Caco-2 (cell line): ENCODE data around the gene GOLGA5. TPM values are rescaled to one million over a fixed set of nuclear protein-coding genes. Genes with fewer than 3 reads are reported as not detected.

Source experiments
- BruUV-seq: library from RNA; stranded (reverse); fragments of 400-500 nt; replicated peaks from 2 replicates; lab custom pipeline; 2021; lab: Mats Ljungman, UMichigan
- CTCF ChIA-PET: fragments of 300-600 bp; sonication (Branson Sonifier 250); formaldehyde crosslinking; loops from one replicate; lab custom pipeline; 2022; ENCODE audit warnings: antibody characterized with exemption; lab: Charles Lee
- POLR2A ChIA-PET: fragments of 300-600 bp; sonication (Branson Sonifier 250); formaldehyde crosslinking; loops from one replicate; lab custom pipeline; 2022; ENCODE audit warnings: antibody characterized with exemption; lab: Charles Lee
- DNase-seq, 2 experiments: peaks; one replicate each; pipeline versions ENCODE4 v3.0.0 to v3.0.0-alpha.2; 2020 to 2022
- H3K27me3 ChIP-seq: replicated peaks from 2 replicates; pipeline ENCODE4 v1.6.0; 2011; ENCODE audit warnings: low read length; ENCODE audit not compliant: control insufficient read depth, insufficient read depth
- H3K36me3 ChIP-seq: 2 replicates; pipeline ENCODE4 v1.5.1; 2011; ENCODE audit warnings: low read length; ENCODE audit not compliant: control insufficient read depth, insufficient read depth
- H3K4me1 ChIP-seq: fragments of 250-450 bp; sonication (Bioruptor Pico); 2 replicates; pipeline ENCODE4 v1.5.1; 2020; ENCODE audit warnings: mild to moderate bottlenecking
- H3K4me3 ChIP-seq: 2 replicates; pipeline ENCODE4 v1.5.1; 2011; ENCODE audit warnings: low read depth, mild to moderate bottlenecking, control low read depth, low read length
- H3K9me3 ChIP-seq: fragments of 250-450 bp; sonication (Bioruptor Pico); 2 replicates; pipeline ENCODE4 v1.5.1; 2020; ENCODE audit warnings: mild to moderate bottlenecking, moderate library complexity
- H3K27ac Mint-ChIP-seq: one replicate; pipeline ENCODE4 v1.8.0; 2022; ENCODE audit warnings: mixed read lengths; ENCODE audit not compliant: unreplicated experiment
- H3K27me3 Mint-ChIP-seq: one replicate; pipeline ENCODE4 v1.8.0; 2022; ENCODE audit warnings: mixed read lengths; ENCODE audit not compliant: insufficient read depth, unreplicated experiment
- H3K36me3 Mint-ChIP-seq: one replicate; pipeline ENCODE4 v1.8.0; 2022; ENCODE audit warnings: mild to moderate bottlenecking, mixed read lengths; ENCODE audit not compliant: insufficient read depth, unreplicated experiment
- H3K4me1 Mint-ChIP-seq: one replicate; pipeline ENCODE4 v1.8.0; 2022; ENCODE audit warnings: low read depth, mixed read lengths; ENCODE audit not compliant: unreplicated experiment
- H3K4me3 Mint-ChIP-seq: one replicate; pipeline ENCODE4 v1.8.0; 2022; ENCODE audit warnings: mild to moderate bottlenecking, moderate library complexity, mixed read lengths; ENCODE audit not compliant: unreplicated experiment
- H3K9me3 Mint-ChIP-seq: one replicate; pipeline ENCODE4 v1.8.0; 2022; ENCODE audit warnings: mixed read lengths; ENCODE audit not compliant: unreplicated experiment
- intact Hi-C: fragments of 100-400 bp; cut with micrococcal nuclease; formaldehyde crosslinking; loops from one replicate; pipeline ENCODE4 v1.10.0; 2022; ENCODE audit not compliant: unreplicated experiment
- total RNA-seq: library from RNA; stranded (reverse); gene quantifications from 2 replicates; pipeline ENCODE4 v1.2.3, GENCODE V29; 2022
- TF ChIP-seq, protein P1 (sequence below), 2 experiments: fragments of 200-600 bp in 1 of 2; IDR thresholded peaks; 1 replicate in 1 of 2; 2 replicates in 1 of 2; pipeline versions ENCODE4 v1.5.1 to v1.8.0; 2011 to 2022; ENCODE audit warnings: antibody characterized with exemption in 1 of 2, control low read depth in 1 of 2, inconsistent platforms in 1 of 2, low read depth in 1 of 2, low read length in 1 of 2, mild to moderate bottlenecking in 1 of 2, moderate library complexity in 1 of 2; ENCODE audit not compliant: insufficient read depth in 1 of 2, severe bottlenecking in 1 of 2, unreplicated experiment in 1 of 2

GOLGA5 gene
- total RNA-seq, 1 experiment from 2014 or later, result 33.1 TPM

DNA sequence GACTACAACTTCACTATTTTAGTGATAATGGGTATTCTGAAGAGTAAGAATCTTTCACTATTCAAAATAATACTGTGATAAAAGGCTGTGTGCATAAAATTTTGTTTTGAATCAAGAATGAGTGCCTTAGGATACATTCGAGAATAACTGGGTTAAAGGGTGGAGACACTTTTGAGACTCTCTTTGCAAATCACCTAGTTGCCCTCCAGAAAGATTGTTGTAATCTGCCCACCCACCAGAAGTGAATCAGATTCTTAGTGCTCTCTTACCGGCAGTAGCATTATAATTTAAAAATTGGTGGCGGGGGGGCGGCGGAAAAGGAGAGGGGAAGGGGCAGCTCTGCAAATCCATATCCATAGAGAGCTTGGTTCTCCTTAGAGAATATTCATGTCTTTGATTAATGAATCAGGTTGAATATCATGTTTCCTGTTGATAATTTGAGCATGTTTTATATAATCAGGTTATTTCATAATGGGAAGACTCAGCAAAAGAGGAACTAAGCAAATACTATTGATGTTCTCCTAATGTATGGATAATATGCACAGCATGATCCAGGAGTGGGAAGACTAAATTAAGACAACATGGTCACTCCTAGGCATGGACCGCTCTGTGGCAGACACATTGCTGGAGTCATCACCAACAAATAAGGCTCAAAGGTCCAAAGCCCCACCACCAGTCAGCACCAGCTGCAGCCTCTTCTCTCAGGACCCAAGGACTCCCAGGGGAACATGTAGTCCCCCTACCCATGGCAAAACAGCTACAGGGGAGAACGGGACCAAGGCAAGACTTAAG, 66.1 kb downstream of the GOLGA5 start:
- H3K27ac Mint-ChIP-seq, result no peak overlapping the region
- no peaks in the 10 kb centered on the region for H3K9me3 Mint-ChIP-seq
- no peak overlapping the region for H3K4me3 ChIP-seq
- H3K4me1 ChIP-seq, result no peaks in the 10 kb centered on the region
- ChIA-PET POLR2A (no interaction called here), CTCF (no interaction called here)
- H3K4me1 Mint-ChIP-seq, result no peaks in the 10 kb centered on the region
- no peaks in the 10 kb centered on the region for H3K27me3 ChIP-seq
- no peaks in the 10 kb centered on the region for H3K36me3 Mint-ChIP-seq
- DNase-seq, result no peak
- peaks cover 8% of the 10 kb centered on the region for H3K27me3 Mint-ChIP-seq
- TF ChIP-seq, protein P1, sequence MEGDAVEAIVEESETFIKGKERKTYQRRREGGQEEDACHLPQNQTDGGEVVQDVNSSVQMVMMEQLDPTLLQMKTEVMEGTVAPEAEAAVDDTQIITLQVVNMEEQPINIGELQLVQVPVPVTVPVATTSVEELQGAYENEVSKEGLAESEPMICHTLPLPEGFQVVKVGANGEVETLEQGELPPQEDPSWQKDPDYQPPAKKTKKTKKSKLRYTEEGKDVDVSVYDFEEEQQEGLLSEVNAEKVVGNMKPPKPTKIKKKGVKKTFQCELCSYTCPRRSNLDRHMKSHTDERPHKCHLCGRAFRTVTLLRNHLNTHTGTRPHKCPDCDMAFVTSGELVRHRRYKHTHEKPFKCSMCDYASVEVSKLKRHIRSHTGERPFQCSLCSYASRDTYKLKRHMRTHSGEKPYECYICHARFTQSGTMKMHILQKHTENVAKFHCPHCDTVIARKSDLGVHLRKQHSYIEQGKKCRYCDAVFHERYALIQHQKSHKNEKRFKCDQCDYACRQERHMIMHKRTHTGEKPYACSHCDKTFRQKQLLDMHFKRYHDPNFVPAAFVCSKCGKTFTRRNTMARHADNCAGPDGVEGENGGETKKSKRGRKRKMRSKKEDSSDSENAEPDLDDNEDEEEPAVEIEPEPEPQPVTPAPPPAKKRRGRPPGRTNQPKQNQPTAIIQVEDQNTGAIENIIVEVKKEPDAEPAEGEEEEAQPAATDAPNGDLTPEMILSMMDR (IDR thresholded peaks at IDR 0.05; ENCODE audit: insufficient read depth in 1 of 2, low read depth in 1 of 2, low read length in 1 of 2, severe bottlenecking in 1 of 2, unreplicated experiment in 1 of 2), result no peak
- intact Hi-C loops, result no loop called here
- BruUV-seq, result no TSS peak
- no peaks in the 10 kb centered on the region for H3K9me3 ChIP-seq
- no peak overlapping the region for H3K4me3 Mint-ChIP-seq
- H3K36me3 ChIP-seq, result no peaks in the 10 kb centered on the region

DNA sequence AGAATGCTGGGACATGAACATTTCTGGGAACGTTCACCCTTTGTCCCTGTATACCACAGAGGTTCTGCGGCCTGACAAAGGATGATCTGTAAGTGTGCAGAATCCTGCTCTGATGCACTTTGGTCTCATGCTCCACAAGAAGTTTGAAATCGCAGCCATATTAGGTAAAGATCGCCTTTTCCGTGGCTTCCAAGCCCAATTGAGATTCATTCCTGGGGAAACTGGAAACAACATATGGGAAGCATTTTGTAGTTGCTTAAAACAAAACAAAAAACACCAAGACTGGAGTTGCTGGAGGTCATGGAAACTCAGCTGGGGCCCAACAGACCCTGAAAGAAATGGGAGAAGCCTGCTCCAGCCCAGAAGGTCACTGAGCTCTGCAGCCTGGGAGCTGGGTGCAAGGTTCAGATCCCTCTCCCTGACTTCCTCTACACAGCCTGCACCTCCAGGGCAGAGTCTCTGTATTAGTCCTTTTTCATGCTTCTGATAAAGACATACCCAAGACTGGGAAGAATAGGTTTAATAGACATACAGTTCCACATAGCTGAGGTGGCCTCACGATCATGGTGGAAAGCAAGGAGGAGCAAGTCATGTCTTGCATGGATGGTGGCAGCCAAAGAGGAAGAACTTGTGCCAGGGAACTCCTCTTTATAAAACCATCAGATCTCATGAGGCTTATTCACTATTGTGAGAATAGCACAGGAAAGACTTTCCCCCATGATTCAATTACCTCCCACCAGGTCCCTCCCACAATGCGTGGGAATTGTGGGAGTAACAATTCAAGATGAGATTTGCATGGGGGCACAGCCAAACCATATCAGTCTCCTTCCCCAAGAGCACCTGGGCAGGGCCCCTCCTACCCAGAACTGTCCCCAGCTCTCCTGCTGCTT, 68.0 kb downstream of the GOLGA5 start:
- DNase-seq, result no peak
- Mint-ChIP-seq H3K4me3 (no peak overlapping the region), H3K36me3 (no peaks in the 10 kb centered on the region), H3K9me3 (no peaks in the 10 kb centered on the region), H3K27me3 (peaks cover 6% of the 10 kb centered on the region), H3K27ac (no peak overlapping the region), H3K4me1 (no peaks in the 10 kb centered on the region)
- intact Hi-C loops, result no loop called here
- Histone ChIP-seq H3K27me3 (no peaks in the 10 kb centered on the region; the same call in 1 of the 2 replicates), H3K4me3 (no peak overlapping the region), H3K36me3 (no peaks in the 10 kb centered on the region), H3K9me3 (no peaks in the 10 kb centered on the region), H3K4me1 (no peaks in the 10 kb centered on the region)
- no TSS peak for BruUV-seq
- ChIA-PET CTCF (no interaction called here), POLR2A (no interaction called here)
- TF ChIP-seq, protein P1 (IDR thresholded peaks at IDR 0.05; ENCODE audit: insufficient read depth in 1 of 2, low read depth in 1 of 2, low read length in 1 of 2, severe bottlenecking in 1 of 2, unreplicated experiment in 1 of 2), result no peak

DNA sequence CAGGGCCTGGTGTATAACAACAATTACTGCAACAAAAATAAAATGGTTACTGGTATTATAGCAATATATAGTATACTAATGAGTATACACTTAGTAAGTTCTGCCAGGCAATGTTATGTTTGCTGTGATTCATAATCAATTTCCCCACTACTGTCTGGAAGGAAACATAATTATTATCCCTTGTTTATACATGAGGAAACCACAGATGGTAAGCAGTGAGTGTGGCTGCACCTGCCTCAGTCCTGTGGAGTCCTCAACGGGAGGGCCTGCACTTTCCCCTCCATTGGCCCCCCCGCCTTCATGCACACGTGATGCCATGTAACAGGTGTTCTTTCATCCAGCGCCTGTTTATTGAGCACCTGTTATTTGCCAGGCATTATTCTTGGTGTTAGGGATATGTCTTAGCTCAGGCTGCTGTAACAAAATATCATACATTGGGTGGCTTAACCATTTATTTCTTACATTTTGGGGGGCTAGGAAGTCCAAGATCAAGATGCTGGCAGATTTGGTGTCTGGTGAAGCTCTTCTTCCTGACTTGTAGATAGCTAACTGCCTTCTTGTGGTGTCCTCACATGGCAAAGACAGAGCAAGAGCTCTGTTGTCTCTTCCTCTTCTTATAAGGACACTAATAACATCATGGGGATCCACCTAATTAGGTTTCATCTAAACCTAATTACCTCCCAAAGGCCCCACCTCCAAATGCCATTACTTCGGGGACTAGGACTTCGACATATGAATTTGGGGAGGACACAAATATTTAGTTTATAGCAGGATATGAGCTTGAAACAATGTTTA, 69.4 kb downstream of the GOLGA5 start:
- intact Hi-C loops, result no loop called here
- H3K4me3 Mint-ChIP-seq, result no peak overlapping the region
- H3K27me3 ChIP-seq, result no peaks in the 10 kb centered on the region; the same call in 1 of the 2 replicates
- POLR2A ChIA-PET, result no interaction called here
- TF ChIP-seq, protein P1 (IDR thresholded peaks at IDR 0.05; ENCODE audit: insufficient read depth in 1 of 2, low read depth in 1 of 2, low read length in 1 of 2, severe bottlenecking in 1 of 2, unreplicated experiment in 1 of 2), result no peak
- H3K27me3 Mint-ChIP-seq, result peaks cover 6% of the 10 kb centered on the region
- H3K36me3 ChIP-seq, result no peaks in the 10 kb centered on the region
- BruUV-seq, result no TSS peak
- no peaks in the 10 kb centered on the region for H3K36me3 Mint-ChIP-seq
- DNase-seq, result no peak
- CTCF ChIA-PET, result no interaction called here
- H3K9me3 Mint-ChIP-seq, result no peaks in the 10 kb centered on the region
- H3K4me1 ChIP-seq, result no peaks in the 10 kb centered on the region
- H3K9me3 ChIP-seq, result no peaks in the 10 kb centered on the region
- H3K4me1 Mint-ChIP-seq, result no peaks in the 10 kb centered on the region
- H3K27ac Mint-ChIP-seq, result no peak overlapping the region
- H3K4me3 ChIP-seq, result no peak overlapping the region
